HG02642 (cell line): ENCODE measurements around the gene CATSPER1.

ENCODE experiments used
- ATAC-seq: cut with Tn5 transposase; IDR thresholded peaks from one replicate; pipeline ENCODE4 v1.9.1; 2021; ENCODE audit warnings: mild to moderate bottlenecking; ENCODE audit not compliant: unreplicated experiment, poor library complexity

Gene CATSPER1

GRCh38 chr11:66006134-66006890 is 20.0 kb downstream of the CATSPER1 start:
- no peak for ATAC-seq

- ATAC-seq, result no peak
These were observed 22.1 kb downstream of the CATSPER1 start for GRCh38 chr11:66004186-66004585.

GRCh38 chr11:66003291-66003690 is 23.0 kb downstream of the CATSPER1 start:
- ATAC-seq, result no peak

- peak; percentile 56 for ATAC-seq
These were observed 23.5 kb downstream of the CATSPER1 start for GRCh38 chr11:66002648-66003225.

GRCh38 chr11:66001942-66002647 is 24.2 kb downstream of the CATSPER1 start, which contains the start of the genes BANF1 and EIF1AD:
Gene BANF1 (plus strand): TSS chr11:66002503. CDS start chr11:66003251, 748 bp downstream.
Gene EIF1AD (minus strand): TSS chr11:66002157. CDS start chr11:66000389, 1,768 bp downstream.
- peak; percentile 83 for ATAC-seq

GRCh38 chr11:65997286-65997685 is 29.0 kb downstream of the CATSPER1 start:
- ATAC-seq, result no peak

- no peak for ATAC-seq
These were observed 34.2 kb downstream of the CATSPER1 start for GRCh38 chr11:65992056-65992455.

- peak; percentile 90 for ATAC-seq
These were observed 37.3 kb downstream of the CATSPER1 start for GRCh38 chr11:65988791-65989592.

- no peak for ATAC-seq
These were observed 38.9 kb downstream of the CATSPER1 start for GRCh38 chr11:65987336-65987735.

- no peak for ATAC-seq
These were observed 42.7 kb downstream of the CATSPER1 start for GRCh38 chr11:65983589-65983987.

GRCh38 chr11:65982824-65983588 is 43.3 kb downstream of the CATSPER1 start:
- no peak for ATAC-seq

GRCh38 chr11:65981972-65982823 is 44.1 kb downstream of the CATSPER1 start:
- no peak for ATAC-seq

- no peak for ATAC-seq
These were observed 45.1 kb downstream of the CATSPER1 start for GRCh38 chr11:65981101-65981740.

- ATAC-seq, result no peak
These were observed 47.0 kb downstream of the CATSPER1 start for GRCh38 chr11:65979261-65979759.

- no peak for ATAC-seq
These were observed 47.7 kb downstream of the CATSPER1 start for GRCh38 chr11:65978391-65979238.

- ATAC-seq, result no peak
These were observed 48.5 kb downstream of the CATSPER1 start for GRCh38 chr11:65977621-65978390.
